GM12872 (cell line): ENCODE data around the gene DOCK11.

Experiments
- TF ChIP-seq, protein P1 (sequence below): IDR thresholded peaks from 3 replicates; pipeline ENCODE4 v1.5.1; 2011; ENCODE audit warnings: low read depth, mild to moderate bottlenecking, low read length, moderate library complexity; ENCODE audit not compliant: insufficient read depth

DOCK11 gene

GRCh38 chrX:118495061-118495921 is at the start of gene DOCK11:
Gene DOCK11, plus strand, starts transcription at chrX:118495815. Its CDS starts 157 bp downstream, at chrX:118495972.
- TF ChIP-seq, protein P1, sequence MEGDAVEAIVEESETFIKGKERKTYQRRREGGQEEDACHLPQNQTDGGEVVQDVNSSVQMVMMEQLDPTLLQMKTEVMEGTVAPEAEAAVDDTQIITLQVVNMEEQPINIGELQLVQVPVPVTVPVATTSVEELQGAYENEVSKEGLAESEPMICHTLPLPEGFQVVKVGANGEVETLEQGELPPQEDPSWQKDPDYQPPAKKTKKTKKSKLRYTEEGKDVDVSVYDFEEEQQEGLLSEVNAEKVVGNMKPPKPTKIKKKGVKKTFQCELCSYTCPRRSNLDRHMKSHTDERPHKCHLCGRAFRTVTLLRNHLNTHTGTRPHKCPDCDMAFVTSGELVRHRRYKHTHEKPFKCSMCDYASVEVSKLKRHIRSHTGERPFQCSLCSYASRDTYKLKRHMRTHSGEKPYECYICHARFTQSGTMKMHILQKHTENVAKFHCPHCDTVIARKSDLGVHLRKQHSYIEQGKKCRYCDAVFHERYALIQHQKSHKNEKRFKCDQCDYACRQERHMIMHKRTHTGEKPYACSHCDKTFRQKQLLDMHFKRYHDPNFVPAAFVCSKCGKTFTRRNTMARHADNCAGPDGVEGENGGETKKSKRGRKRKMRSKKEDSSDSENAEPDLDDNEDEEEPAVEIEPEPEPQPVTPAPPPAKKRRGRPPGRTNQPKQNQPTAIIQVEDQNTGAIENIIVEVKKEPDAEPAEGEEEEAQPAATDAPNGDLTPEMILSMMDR: no peak

- TF ChIP-seq, protein P1: no peak
Observed at GRCh38 chrX:118448273-118448783, 47.3 kb upstream of the DOCK11 start.

GRCh38 chrX:118455013-118455412 is 40.6 kb upstream of the DOCK11 start:
- TF ChIP-seq, protein P1: no peak

GRCh38 chrX:118459494-118459893 is 36.1 kb upstream of the DOCK11 start:
- TF ChIP-seq, protein P1: peak; percentile 41; the same call in 2 of the 3 replicates

DNA sequence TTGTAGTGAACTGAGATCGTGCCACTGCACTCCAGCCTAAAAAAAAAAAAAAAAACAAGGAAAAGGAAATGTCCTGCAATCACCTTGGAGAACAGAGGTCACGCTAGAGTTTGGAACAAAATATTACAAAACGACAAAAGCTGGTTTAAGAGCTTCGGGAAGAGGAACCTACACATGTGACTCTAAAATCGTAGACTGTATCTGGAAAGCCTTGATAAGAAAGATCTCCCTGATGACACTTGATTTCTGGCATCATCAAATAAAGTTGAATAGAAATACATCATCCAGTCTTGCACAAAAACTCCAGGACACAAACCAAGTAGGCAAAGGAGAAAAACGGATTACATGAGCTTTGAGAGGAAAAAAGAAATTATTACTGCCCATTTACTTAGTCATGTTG is 31.1 kb upstream of the DOCK11 start:
- TF ChIP-seq, protein P1: no peak

DNA sequence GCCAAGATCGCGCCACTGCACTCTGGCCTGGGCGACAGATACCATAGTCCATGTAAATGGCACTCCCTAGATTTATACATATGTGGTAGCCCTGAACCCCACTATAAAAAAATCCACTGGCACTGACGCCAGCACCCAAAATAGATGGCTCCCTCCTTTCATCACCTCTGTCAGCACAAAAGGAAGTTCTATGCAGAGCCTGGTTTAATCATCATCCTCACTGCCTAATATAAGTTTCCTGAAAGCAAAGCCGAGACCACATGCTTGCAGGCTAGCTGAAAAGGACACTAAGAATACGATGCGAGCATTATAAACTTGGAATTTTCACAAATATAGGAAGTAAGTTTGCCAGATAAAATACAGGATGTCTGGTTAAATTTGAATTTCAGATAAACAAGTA is 27.5 kb upstream of the DOCK11 start:
- TF ChIP-seq, protein P1: no peak

DNA sequence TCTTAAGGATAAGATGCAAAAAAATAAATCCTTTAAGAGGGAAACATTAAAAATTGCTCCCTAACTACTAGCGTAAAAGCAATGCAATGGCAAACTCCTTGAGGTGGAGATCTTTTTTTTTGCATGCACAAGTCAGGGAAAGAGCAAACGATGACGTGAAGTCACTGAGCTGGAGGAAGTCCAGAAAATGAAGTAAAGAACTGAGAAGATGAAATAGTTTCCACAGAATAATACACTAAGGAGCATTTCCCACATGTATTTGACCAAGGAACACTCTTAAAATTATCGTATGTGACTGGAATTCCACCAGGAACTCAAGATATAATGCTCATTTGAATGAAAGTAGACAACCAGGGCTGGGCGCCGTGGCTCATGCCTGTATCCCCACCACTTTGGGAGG is 21.0 kb upstream of the DOCK11 start:
- TF ChIP-seq, protein P1: no peak
